ENCODE measurements around the gene RXRB.

- TF ChIP-seq CTCF (IDR thresholded peaks at IDR 0.05) (no peak), EZH2 (IDR thresholded peaks at IDR 0.05; ENCODE audit: borderline replicate concordance, insufficient read depth, low read depth, low read length, poor library complexity, severe bottlenecking) (no peak)
Observed at GRCh38 chr6:33166363-33166762, 34.1 kb downstream of the RXRB start.

Measured in B cell (primary cell).